Endothelial cell of umbilical vein (primary cell): ENCODE results near the gene PSG7.

Experiments used
- CTCF ChIP-seq, 2 donors: IDR thresholded peaks; 1 replicate in 1 of 2; 2 replicates in 1 of 2; pipeline ENCODE4 v1.5.1; 2011; ENCODE audit warnings: low read length in 2 of 2, mild to moderate bottlenecking in 2 of 2, moderate library complexity in 2 of 2, control low read depth in 1 of 2, inconsistent platforms in 1 of 2, low read depth in 1 of 2; ENCODE audit not compliant: insufficient read depth in 1 of 2; ENCODE audit errors: extremely low read depth in 1 of 2
- EZH2 ChIP-seq: IDR thresholded peaks from 2 replicates; pipeline ENCODE4 v1.6.1; 2012; ENCODE audit warnings: borderline replicate concordance, low read depth, mild to moderate bottlenecking, moderate library complexity, low read length, inconsistent platforms; ENCODE audit not compliant: severe bottlenecking
- JUN ChIP-seq: IDR thresholded peaks from 2 replicates; pipeline ENCODE4 v1.6.1; 2011; ENCODE audit warnings: borderline replicate concordance, low read depth; ENCODE audit not compliant: insufficient read length, insufficient read depth
- MAX ChIP-seq: IDR thresholded peaks from 2 replicates; pipeline ENCODE4 v1.6.1; 2011; ENCODE audit not compliant: insufficient read depth, insufficient read length
- MYC ChIP-seq: IDR thresholded peaks from one replicate; pipeline ENCODE4 v1.6.1; 2011; ENCODE audit warnings: mild to moderate bottlenecking, low read depth, low read length
- POLR2A ChIP-seq: IDR thresholded peaks from 2 replicates; pipeline ENCODE4 v1.6.1; 2012; ENCODE audit warnings: low read depth, mild to moderate bottlenecking, control low read depth, low read length

DNA sequence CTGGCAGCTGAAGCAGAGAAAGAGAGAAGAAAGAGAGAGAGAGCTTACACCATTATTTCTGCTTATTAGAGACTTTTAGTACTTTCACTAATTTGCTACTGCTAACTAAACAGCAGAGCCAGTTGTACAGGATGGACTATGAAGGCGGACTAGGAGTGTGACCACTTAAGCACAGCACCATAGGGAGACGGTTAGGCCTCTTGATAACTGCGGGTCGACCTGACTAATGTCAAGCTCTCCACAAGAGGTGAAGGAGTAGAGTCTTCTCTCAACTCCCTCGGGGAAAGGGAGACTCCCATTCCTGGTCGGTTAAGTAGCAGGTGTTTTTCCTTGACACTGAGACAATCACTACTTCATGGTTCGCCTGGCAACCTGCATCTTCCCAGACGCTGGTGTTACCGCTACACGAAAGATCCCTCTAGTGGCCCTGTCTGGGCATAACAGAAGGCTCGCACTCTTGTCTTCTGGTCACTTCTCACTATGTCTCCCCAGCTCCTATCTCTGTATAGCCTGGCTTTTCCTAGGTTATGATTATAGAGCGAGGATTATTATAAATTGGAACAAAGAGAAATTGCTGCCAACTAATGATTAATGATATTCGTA is 5.3 kb upstream of the PSG7 start:
- TF ChIP-seq CTCF (IDR thresholded peaks at IDR 0.05; ENCODE audit: extremely low read depth in 1 of 2, insufficient read depth in 1 of 2, low read depth in 1 of 2, low read length in 2 of 2) (no peak), POLR2A (no peak), EZH2 (no peak), MAX (no peak), MYC (no peak), JUN (no peak)
